ENCODE measurements around the gene BPGM.

Gene BPGM

DNA sequence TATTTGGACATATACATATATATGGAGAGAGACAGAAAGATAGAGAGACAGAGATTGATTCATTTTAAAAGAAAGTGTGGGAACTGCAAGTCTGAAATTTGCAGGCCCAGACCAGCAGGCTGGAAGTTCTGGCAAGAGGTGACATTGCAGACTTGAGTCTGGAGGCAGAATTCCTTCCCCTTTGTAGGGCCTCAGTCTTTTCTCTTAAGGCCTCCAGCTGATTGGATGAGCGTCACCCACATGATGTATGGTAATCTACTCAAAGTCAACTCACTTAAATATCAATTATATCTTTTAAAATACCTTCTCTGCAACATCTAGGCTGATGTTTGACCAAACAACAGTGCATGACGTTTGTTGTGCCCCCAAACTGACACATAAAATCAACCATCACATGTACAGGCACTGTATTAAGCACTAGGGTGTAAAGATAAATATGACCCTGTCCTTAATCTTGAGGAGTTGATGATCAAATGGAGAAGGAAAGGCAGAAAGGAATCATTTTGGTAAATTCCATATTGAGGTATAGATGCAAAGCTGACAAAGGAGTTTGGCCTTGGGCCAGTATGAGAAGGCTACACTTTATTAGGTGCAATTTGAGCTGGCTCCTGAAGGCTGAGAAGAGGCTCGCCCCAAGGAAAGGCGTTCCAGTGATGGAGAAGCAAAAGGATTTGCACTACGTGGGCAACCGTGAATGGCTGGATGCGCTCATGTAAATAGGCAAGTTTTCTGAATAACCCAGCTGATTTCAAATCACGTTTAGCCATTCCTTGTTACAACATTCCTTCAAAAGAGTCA is 52.6 kb downstream of the BPGM start:
- DNase-seq: no peak

DNA sequence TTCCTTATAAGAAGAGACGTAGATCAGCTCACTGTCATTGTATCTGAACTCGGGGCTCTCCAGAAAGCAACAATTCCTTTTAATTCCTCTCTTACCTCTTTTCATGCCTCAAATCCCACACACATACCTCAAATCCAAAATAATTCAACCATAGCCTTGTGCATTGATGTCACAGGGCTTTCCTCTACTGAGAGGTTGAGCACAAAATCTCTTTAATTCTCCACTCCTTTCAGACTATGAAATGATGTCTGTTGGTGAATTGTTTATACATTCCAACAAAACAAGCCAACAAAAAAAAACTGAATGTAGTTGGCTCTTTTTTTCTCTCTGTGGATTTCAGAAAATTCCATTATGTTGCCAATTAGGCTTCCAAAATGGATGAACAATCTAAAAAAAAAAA is 53.2 kb downstream of the BPGM start:
- DNase-seq: no peak

GRCh38 chr7:134701272-134701671 is 54.6 kb downstream of the BPGM start:
- no peak for DNase-seq

- DNase-seq: no peak
Measured at GRCh38 chr7:134702366-134703240, 56.0 kb downstream of the BPGM start.

DNA sequence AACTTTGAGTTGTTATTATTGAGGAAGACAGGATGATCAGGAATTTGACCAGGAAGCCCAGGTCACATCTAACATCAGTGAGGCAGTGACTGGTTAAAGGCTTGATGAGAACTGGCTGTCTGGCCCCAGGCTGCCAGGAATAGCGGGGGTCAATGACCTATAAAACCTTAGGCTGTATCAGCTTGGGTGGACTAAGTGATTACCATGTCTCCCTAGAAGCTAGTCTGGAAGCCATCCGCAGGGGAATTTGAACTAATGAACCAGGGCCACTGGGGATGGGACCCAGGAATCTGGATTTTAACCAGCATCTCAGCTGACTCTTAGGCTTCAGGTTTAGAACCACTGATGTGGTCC is 56.6 kb downstream of the BPGM start:
- no peak for DNase-seq

DNA sequence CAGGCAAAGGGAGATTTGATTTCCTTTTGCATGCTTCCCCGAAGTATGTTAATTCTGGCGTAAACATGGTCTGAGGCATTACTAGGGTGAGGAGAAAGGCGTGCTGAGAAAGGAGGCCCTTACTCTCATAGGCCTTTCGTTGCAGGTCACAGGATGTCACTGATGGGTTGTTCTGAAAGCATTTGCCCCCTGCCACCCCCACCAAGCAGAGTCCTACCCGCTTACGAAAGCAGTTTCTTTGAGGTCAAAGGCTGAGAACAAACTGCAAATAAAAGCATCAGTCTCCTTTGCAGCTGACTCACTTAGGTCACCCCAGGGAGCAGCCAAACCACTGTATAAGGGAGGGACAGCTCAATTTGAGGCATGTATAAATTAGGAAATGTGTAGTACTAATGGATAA is 57.1 kb downstream of the BPGM start:
- no peak for DNase-seq

DNA sequence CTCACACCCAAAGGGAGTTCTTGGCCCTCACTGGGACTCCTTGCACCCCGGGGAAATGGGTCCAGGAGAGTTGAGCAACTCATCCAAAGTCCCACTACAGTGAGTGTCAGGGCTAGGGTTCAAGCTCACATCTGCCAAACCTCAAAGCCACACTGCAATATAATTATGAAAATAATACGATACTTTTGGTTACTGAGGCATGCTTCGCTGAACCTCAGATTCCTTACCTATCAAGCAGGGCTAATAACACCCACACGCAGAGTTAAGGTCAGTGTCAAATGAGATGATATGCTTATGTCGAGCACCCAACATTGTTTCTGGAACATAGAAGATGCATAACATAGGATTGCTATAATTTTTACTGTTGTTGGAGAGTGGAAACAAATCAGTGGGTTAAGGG is 58.2 kb downstream of the BPGM start:
- no peak for DNase-seq

- no peak for DNase-seq
Measured at GRCh38 chr7:134705716-134706115, 59.1 kb downstream of the BPGM start.

GRCh38 chr7:134706468-134706867 is 59.8 kb downstream of the BPGM start:
- DNase-seq: no peak

DNA sequence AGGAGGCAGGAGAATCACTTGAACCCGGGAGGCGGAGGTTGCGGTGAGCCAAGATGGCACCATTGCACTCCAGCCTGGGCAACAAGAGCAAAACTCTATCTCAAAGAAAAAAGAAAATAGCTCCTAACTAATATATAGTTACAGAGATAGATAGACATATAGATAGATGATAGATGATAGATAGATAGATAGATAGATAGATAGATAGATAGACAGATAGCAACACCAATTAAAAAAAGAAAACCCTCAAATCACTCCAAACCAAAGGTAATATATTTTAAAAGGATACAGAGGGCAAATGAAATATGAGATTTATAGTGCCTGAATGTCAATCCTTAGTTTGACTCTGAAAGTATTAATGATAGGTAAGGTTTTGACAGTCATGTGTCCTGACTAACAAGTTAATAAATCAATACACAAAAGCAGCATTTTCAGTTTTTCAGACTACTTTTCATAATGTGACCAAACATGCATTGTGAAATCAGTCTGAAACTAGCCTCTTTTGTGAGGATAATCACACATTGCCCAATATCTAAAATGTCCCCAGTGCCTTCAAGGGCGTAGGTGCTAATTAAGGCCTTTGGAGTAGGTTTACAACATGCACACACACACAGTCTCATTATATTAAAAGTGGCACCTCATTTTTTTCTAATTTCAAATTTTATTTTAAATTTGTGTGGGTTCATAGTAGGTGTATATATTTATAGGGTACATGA is 61.2 kb downstream of the BPGM start:
- no peak for DNase-seq

DNA sequence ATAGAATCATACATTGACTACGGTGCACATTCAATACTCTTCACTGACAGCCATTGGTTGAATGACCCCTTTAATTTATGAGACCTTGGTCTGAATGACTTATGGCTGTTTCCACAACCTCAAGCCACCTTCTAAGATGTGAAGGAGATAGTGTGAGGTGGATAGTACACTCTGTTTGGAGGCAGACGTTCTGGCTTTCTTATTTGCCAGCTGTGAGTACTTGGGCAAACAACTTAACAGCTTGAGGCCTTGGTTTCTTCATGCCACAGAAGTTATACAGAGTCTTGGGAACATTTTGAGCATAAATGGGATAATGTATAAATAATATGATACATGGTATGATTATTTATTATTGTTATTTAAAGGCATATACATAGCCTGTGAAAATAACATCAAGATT is 62.0 kb downstream of the BPGM start:
- no peak for DNase-seq

DNA sequence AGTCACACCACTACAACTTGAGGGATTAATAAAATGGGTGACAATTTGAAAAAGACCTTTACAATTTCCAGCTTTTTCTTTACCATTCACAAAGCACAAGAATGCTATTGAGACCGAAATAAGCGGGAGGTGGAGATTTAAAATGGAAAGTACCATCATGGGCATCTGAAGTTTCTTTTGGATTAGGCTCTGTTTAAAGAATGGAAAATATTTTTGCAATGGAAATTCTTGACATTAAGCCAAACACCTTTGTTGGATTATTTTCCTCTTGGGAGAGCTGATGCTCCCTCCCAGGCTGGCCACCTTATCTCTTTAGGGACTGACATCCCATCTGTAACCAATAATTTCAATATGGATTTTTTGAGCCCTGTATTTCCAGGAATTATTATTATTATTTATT is 62.5 kb downstream of the BPGM start:
- no peak for DNase-seq

GRCh38 chr7:134710511-134710853 is 63.8 kb downstream of the BPGM start:
- DNase-seq: no peak

- no peak for DNase-seq
Measured at GRCh38 chr7:134710854-134711624, 64.4 kb downstream of the BPGM start.

DNA sequence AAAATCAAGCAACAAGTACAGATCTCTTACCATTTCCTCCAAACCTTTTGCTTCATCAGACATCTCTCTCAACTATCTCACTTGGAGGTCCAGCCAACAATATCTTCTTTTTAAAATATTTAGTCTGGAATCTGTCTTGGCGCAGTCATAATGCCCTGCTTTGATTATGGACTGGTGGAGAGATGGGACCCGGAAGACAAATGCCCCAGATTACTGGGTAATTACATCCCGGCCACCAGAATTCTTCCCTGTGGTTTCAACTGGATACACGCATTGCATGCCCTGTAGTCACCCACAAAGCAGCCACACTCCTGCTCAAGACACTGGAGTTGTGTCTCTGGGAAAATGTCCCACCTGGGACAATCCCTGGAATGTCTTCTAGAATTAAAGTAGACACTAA is 65.5 kb downstream of the BPGM start:
- DNase-seq: no peak

DNA sequence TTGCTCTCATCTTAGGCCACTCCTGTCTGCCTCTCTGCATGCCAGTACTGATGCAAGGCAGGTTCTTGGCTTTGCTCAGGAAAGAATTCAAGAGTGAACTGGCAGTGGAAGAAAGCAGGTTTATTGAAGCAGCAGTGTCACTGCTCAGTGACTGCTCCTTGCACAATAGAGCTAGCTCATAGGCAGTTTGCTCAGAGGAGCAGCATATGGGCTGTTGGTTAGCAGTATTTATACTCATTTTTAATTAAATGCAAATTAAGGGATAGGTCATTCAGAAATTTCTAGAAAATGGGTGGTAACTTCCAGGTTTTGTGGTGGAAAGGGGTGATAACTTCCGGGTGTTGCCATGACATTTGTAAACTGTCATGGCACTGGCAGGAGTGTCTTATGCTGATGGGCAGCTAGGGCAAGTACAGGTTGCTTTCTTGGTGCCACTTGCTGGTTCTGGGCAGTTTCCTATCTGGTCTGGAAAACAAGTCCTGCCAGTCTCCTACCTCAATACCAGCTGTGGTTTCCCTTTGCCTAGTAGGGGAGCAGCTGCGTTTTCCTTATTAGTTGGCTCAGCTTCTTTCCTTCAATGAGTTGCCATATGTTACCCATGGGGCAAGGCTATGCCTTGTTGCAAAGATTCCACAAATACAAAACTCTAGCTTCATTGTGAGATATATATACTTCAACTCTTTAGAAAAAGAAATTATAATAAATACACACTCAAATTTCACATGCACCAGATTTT is 68.0 kb downstream of the BPGM start:
- DNase-seq: no peak

- DNase-seq: no peak
Measured at GRCh38 chr7:134718211-134718875, 71.7 kb downstream of the BPGM start.

DNA sequence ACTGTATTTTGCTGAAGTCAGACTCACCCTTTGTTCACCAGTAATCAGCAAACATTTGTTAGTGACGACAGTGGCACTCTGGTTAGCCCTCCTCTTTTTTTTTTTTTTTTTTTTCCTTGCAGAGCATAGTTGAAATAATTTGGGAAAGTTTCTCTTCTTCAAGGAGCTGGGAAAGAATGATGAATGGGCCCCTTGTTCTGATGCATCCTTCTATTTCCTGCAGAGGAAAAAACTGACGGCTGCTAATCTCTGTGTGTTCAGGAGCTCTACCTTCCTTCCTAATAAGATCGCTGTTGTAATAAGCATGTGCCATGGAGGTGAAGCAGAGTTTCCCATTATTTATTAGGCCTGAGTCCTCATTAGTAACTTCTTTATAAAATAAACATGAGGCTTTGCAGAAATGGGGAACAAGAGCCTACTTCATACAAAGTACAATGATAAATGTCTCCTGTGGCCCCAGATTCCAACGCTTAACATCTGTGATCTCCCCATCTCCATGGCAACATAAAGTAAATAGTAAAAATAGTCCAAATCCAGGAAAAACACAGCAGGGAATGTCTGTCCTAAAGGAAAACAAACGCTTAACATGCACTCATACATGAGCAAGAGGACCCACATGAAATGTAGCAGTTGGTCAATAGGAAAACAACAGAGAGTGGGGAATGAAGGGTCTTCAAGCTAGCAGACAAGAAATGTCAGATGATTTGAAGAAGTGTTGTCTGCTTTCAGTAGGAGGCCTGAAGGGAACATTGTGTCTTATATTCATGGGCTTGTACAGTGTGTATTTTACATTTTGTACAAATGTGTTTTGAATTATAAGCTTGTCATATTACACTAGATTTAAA is 73.7 kb downstream of the BPGM start:
- no peak for DNase-seq

DNA sequence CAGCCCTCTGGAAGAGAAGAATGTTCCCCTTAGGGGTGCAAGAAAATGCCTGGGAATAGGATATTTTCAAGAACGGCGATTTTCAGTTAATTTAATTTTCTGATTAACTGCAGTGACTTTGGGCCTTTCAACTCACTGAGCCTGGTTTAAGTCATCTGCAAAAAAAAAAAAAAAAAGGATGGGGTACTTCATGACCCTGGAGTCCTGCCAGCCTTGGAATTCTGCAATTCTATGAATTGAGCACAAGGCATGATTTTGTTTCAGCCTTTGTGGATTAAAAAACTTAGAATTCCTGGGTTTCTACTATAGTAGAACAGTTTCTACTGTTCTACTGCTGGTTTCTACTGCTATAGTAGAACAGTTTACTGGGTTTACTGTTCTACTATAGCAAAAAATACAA is 74.5 kb downstream of the BPGM start:
- no peak for DNase-seq

- no peak for DNase-seq
Measured at GRCh38 chr7:134722786-134723322, 76.2 kb downstream of the BPGM start.
